ENCODE data around the gene GTF2A2.

The GTF2A2 gene

DNA sequence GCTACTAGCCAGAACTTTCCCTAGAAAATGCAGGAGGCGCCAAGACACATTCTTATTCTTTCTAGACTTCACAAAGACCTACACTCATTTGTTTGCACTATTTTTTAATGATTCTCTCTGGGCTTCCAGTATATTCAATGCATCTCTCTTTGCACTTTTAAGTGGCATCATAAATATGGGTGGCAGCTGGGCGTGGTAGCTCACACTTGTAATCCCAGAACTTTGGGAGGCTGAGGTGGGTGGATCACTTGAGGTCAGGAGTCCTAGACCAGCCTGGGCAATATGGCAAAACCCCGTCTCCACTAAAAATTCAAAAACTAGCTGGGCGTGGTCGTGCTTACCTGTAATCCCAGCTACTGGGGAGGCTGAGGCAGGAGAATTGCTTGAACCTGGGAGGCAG lies 51.3 kb downstream of the GTF2A2 start:
- no peak for DNase-seq (ENCODE audit: low spot score)

- DNase-seq (ENCODE audit: low spot score), result no peak
Measured at GRCh38 chr15:59598461-59598860, 58.9 kb downstream of the GTF2A2 start.

DNA sequence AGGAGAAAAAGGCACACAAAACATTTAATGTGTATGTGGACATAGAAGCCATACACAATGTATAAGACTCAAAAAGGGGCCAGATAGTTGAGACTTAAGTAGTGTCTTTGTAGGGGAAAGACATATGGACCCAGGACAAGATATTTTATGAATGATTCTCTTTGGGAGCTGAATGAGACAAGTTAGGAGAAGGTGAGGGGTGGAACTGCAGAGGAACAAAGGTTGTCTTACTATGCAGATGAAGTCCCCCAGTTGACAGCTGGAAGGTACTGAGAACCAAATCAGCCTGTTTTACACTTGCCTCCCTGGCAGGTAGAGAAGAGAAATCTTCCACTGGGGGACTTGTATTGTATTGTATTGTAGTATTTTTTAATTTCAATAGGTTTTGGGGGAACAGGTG lies 60.7 kb downstream of the GTF2A2 start:
- DNase-seq (ENCODE audit: low spot score), result no peak

- peak; percentile 93 for DNase-seq (ENCODE audit: low spot score)
Measured at GRCh38 chr15:59595434-59595915, 61.8 kb downstream of the GTF2A2 start.

GRCh38 chr15:59594991-59595390 lies 62.3 kb downstream of the GTF2A2 start:
- DNase-seq (ENCODE audit: low spot score), result no peak

GRCh38 chr15:59594493-59594942 lies 62.8 kb downstream of the GTF2A2 start:
- peak; percentile 100 for DNase-seq (ENCODE audit: low spot score)

GRCh38 chr15:59591356-59591755 lies 66.0 kb downstream of the GTF2A2 start:
- DNase-seq (ENCODE audit: low spot score), result no peak

DNA sequence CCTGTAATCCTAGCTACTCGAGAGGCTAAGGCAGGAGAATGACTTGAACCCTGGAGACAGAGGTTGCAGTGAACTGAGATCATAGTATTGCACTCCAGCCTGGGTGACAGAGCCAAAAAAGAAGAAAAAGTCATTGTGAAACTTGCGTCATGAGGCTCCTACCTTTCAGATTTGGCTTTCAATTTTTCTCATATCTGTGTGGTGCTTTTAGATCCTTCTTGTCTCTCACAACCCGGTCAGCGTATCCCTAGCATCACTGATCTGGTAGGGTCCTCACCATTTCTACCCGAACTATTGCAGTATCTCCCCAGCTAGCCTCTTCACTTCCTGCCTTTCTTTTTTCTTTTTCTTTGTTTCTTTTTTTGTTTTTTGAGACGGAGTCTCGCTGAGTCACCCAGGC lies 67.3 kb downstream of the GTF2A2 start:
- DNase-seq (ENCODE audit: low spot score), result no peak
